Activated CD8-positive, alpha-beta T cell treated with anti-CD3 and anti-CD28 coated beads for 36 hours (primary cell): Measurements from ENCODE around the gene DUSP9. TPM values are rescaled to one million over a fixed set of nuclear protein-coding genes. Genes with fewer than 3 reads are reported as not detected.

Experiments
- ATAC-seq: fragments of 200-7000 bp; cut with Tn5 transposase; one replicate; pipeline ENCODE4 v1.10.0; 2021; ENCODE audit warnings: mild to moderate bottlenecking, moderate library complexity
- CTCF ChIA-PET: fragments of 350-600 bp; sonication (Branson Sonifier 250); formaldehyde crosslinking; loops from one replicate; lab custom pipeline; 2021; ENCODE audit warnings: antibody characterized with exemption; lab: Charles Lee
- POLR2A ChIA-PET: fragments of 350-600 bp; sonication (Branson Sonifier 250); formaldehyde crosslinking; loops from one replicate; lab custom pipeline; 2021; ENCODE audit warnings: antibody characterized with exemption; lab: Charles Lee
- DNase-seq: peaks from one replicate; pipeline ENCODE4 v3.0.0-alpha.2; 2020
- H3K27ac Mint-ChIP-seq: one replicate; pipeline ENCODE4 v1.8.0; 2021; ENCODE audit warnings: mild to moderate bottlenecking, mixed read lengths
- H3K27me3 Mint-ChIP-seq: one replicate; pipeline ENCODE4 v1.8.0; 2021; ENCODE audit warnings: mixed read lengths
- H3K36me3 Mint-ChIP-seq: one replicate; pipeline ENCODE4 v1.8.0; 2021; ENCODE audit warnings: low read depth, mixed read lengths
- H3K4me1 Mint-ChIP-seq: one replicate; pipeline ENCODE4 v1.8.0; 2021; ENCODE audit warnings: low read depth, mixed read lengths
- H3K4me3 Mint-ChIP-seq: one replicate; pipeline ENCODE4 v1.8.0; 2021; ENCODE audit warnings: mild to moderate bottlenecking, moderate library complexity, mixed read lengths
- H3K9me3 Mint-ChIP-seq: one replicate; pipeline ENCODE4 v1.8.0; 2021; ENCODE audit warnings: mixed read lengths
- CTCF ChIP-seq: fragments of 200-600 bp; IDR thresholded peaks from one replicate; pipeline ENCODE4 v1.8.0; 2022; ENCODE audit warnings: antibody characterized with exemption, mild to moderate bottlenecking
- intact Hi-C: fragments of 100-400 bp; cut with micrococcal nuclease; formaldehyde crosslinking; loops from one replicate; pipeline ENCODE4 v1.10.0; 2022
- total RNA-seq, 2 experiments: library from RNA; stranded (reverse); gene quantifications; one replicate each; pipeline ENCODE4 v1.2.3, GENCODE V29; 2021

The DUSP9 gene
- total RNA-seq, 2 experiments from 2014 or later, result 0.14 TPM; not detected in 1

- Mint-ChIP-seq H3K9me3 (no peaks in the 10 kb centered on the region), H3K27me3 (peaks cover 6% of the 10 kb centered on the region), H3K27ac (no peak overlapping the region), H3K4me1 (no peaks in the 10 kb centered on the region), H3K36me3 (no peaks in the 10 kb centered on the region), H3K4me3 (no peak overlapping the region)
- DNase-seq (no peak), ATAC-seq (no peak)
- TF ChIP-seq CTCF, result no peak
- intact Hi-C loops, result no loop called here
- ChIA-PET POLR2A (no interaction called here), CTCF (interaction anchor here (0.9 to 2.1 kb wide), 3 partner anchors 17 to 145 kb away, joined by 3 to 7 read pairs (median 4); no protein-coding TSS in a partner anchor)
Observed at GRCh38 chrX:153684467-153685155, 37.6 kb downstream of the DUSP9 start.

- no peak overlapping the region for H3K4me3 Mint-ChIP-seq
- H3K36me3 Mint-ChIP-seq, result no peaks in the 10 kb centered on the region
- POLR2A ChIA-PET, result no interaction called here
- ATAC-seq (no peak), DNase-seq (no peak)
- H3K27ac Mint-ChIP-seq, result no peak overlapping the region
- peaks cover 6% of the 10 kb centered on the region for H3K27me3 Mint-ChIP-seq
- no peak for TF ChIP-seq CTCF
- H3K4me1 Mint-ChIP-seq, result no peaks in the 10 kb centered on the region
- intact Hi-C loops, result no loop called here
- CTCF ChIA-PET, result interaction anchor here (1.4 to 2.1 kb wide), 2 partner anchors 17 to 23 kb away, joined by 4 to 7 read pairs; no protein-coding TSS in a partner anchor
- H3K9me3 Mint-ChIP-seq, result no peaks in the 10 kb centered on the region
Observed at GRCh38 chrX:153685156-153685536, 38.1 kb downstream of the DUSP9 start.

GRCh38 chrX:153685751-153686696, 39.0 kb downstream of the DUSP9 start:
- Mint-ChIP-seq H3K4me3 (no peak overlapping the region), H3K27me3 (peaks cover 6% of the 10 kb centered on the region), H3K9me3 (no peaks in the 10 kb centered on the region), H3K27ac (no peak overlapping the region), H3K36me3 (no peaks in the 10 kb centered on the region), H3K4me1 (no peaks in the 10 kb centered on the region)
- ChIA-PET CTCF (interaction anchor here (0.7 to 1.5 kb wide), 3 partner anchors 22 to 83 kb away, joined by 3 to 5 read pairs (median 4); no protein-coding TSS in a partner anchor), POLR2A (no interaction called here)
- TF ChIP-seq CTCF, result no peak
- no peak for DNase-seq
- intact Hi-C loops, result no loop called here
- no peak for ATAC-seq

DNA sequence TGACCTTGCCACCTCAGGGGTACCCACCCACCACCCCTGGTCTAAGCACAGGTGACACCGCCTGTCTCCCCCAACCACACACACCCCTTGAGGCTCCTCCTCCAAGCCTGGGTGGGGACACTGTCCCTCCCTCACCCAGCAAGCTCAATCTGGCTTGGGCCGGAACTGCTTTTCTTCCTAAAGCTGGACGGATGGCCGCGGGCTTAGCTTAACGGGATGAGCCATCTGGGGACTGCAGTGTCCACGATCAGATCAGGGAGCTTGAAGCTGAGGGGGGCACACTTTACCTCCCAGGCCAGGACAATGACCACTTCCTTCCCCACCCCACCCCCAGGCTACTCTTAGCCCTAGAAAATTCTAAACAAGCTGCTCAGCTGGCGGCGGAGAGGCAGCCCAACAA, 39.7 kb downstream of the DUSP9 start:
- POLR2A ChIA-PET, result no interaction called here
- Mint-ChIP-seq H3K9me3 (no peaks in the 10 kb centered on the region), H3K27ac (no peak overlapping the region), H3K4me3 (no peak overlapping the region), H3K36me3 (no peaks in the 10 kb centered on the region), H3K4me1 (no peaks in the 10 kb centered on the region), H3K27me3 (peaks cover 6% of the 10 kb centered on the region)
- intact Hi-C loops, result no loop called here
- no peak for DNase-seq
- CTCF ChIA-PET, result interaction anchor here (0.7 to 1.5 kb wide), 2 partner anchors 22 to 84 kb away, joined by 3 to 5 read pairs; no protein-coding TSS in a partner anchor
- no peak for TF ChIP-seq CTCF
- ATAC-seq, result no peak
